Loucy (cell line): ENCODE results near the gene ZNF493.

Source experiments
- H2AFZ ChIP-seq: fragments of 200-600 bp; sonication (generic); 2 replicates; pipeline ENCODE4 v1.6.0; 2016; ENCODE audit warnings: antibody characterized with exemption, mild to moderate bottlenecking, low read length, moderate library complexity
- H3F3A ChIP-seq: fragments of 200-600 bp; 2 replicates; pipeline ENCODE4 v1.6.0; 2016; ENCODE audit warnings: antibody characterized with exemption, low read depth, mild to moderate bottlenecking
- H3K27me3 ChIP-seq: fragments of 200-600 bp; sonication (generic); 2 replicates; pipeline ENCODE4 v1.6.1; 2014; ENCODE audit warnings: low read length, mild to moderate bottlenecking; ENCODE audit not compliant: insufficient read depth, poor library complexity, severe bottlenecking
- H3K36me3 ChIP-seq: fragments of 200-600 bp; sonication (generic); 2 replicates; pipeline ENCODE4 v1.6.1; 2016; ENCODE audit warnings: low read length; ENCODE audit not compliant: insufficient read depth
- H3K4me1 ChIP-seq: fragments of 200-600 bp; sonication (generic); 2 replicates; pipeline ENCODE4 v1.5.1; 2014; ENCODE audit warnings: low read length, mild to moderate bottlenecking; ENCODE audit not compliant: insufficient read depth, poor library complexity, severe bottlenecking
- H3K4me2 ChIP-seq: fragments of 200-600 bp; sonication (generic); 2 replicates; pipeline ENCODE4 v1.6.0; 2014; ENCODE audit warnings: antibody characterized with exemption, low read length, low read depth, mild to moderate bottlenecking; ENCODE audit not compliant: poor library complexity, severe bottlenecking
- H3K4me3 ChIP-seq: fragments of 200-600 bp; sonication (generic); 2 replicates; pipeline ENCODE4 v1.5.1; 2014; ENCODE audit warnings: low read length, mild to moderate bottlenecking, mixed read lengths; ENCODE audit not compliant: poor library complexity, severe bottlenecking
- H3K79me2 ChIP-seq: fragments of 200-600 bp; sonication (generic); 2 replicates; pipeline ENCODE4 v1.6.1; 2014; ENCODE audit warnings: low read length; ENCODE audit not compliant: insufficient read depth
- H3K9ac ChIP-seq: fragments of 200-600 bp; sonication (generic); 2 replicates; pipeline ENCODE4 v1.6.0; 2014; ENCODE audit warnings: mild to moderate bottlenecking, low read depth, low read length, moderate library complexity; ENCODE audit not compliant: poor library complexity, severe bottlenecking
- H3K9me2 ChIP-seq: fragments of 200-600 bp; sonication (generic); replicated peaks from 2 replicates; pipeline ENCODE4 v1.6.1; 2016; ENCODE audit warnings: low read depth, low read length, mixed read lengths
- H3K9me3 ChIP-seq: fragments of 200-600 bp; sonication (generic); 2 replicates; pipeline ENCODE4 v1.6.1; 2014; ENCODE audit warnings: mild to moderate bottlenecking, antibody characterized with exemption, low read length, low read depth; ENCODE audit not compliant: insufficient read depth
- H4K20me1 ChIP-seq: fragments of 200-600 bp; sonication (generic); 2 replicates; pipeline ENCODE4 v1.6.0; 2014; ENCODE audit warnings: antibody characterized with exemption, low read length, mild to moderate bottlenecking; ENCODE audit not compliant: insufficient read depth, poor library complexity, severe bottlenecking
- EZH2phosphoT487 ChIP-seq: fragments of 200-600 bp; IDR thresholded peaks from 2 replicates; pipeline ENCODE4 v1.6.1; 2018; ENCODE audit warnings: antibody characterized with exemption, mild to moderate bottlenecking, moderate library complexity, borderline replicate concordance
- TF ChIP-seq, protein P1 (sequence below): fragments of 200-600 bp; sonication (generic); conservative IDR thresholded peaks from 2 replicates; pipeline ENCODE4 v1.5.1; 2014; ENCODE audit warnings: mild to moderate bottlenecking, antibody characterized with exemption, low read length

Gene ZNF493

DNA sequence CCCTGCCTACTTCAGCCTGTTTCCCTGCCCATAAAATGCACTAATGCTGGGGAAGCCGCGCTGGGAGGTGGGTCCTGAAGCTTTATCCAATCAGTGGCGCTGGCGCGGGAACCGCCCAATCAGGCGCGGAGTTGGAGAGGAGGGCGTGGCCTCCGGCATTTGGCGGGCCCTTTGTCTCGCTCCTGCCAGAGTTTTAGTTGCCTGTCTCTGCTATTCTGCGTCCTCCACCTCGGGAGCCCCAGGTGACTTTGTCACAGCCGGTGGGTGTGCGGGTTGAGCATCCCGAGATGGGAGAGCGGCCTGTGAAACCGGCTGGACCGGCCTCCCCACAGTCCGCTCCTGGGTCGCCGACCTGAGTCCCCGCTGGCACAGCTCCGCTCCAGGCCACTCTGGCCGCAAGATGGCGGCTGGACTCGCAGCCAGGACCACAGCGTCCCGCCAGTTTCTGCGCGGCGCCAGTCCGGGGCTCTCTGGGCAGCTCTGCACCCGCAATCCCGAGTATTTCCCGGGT lies 77.8 kb downstream of the ZNF493 start:
- H3F3A ChIP-seq = no peaks in the 10 kb centered on the region
- no peak for TF ChIP-seq EZH2phosphoT487
- TF ChIP-seq, protein P1, sequence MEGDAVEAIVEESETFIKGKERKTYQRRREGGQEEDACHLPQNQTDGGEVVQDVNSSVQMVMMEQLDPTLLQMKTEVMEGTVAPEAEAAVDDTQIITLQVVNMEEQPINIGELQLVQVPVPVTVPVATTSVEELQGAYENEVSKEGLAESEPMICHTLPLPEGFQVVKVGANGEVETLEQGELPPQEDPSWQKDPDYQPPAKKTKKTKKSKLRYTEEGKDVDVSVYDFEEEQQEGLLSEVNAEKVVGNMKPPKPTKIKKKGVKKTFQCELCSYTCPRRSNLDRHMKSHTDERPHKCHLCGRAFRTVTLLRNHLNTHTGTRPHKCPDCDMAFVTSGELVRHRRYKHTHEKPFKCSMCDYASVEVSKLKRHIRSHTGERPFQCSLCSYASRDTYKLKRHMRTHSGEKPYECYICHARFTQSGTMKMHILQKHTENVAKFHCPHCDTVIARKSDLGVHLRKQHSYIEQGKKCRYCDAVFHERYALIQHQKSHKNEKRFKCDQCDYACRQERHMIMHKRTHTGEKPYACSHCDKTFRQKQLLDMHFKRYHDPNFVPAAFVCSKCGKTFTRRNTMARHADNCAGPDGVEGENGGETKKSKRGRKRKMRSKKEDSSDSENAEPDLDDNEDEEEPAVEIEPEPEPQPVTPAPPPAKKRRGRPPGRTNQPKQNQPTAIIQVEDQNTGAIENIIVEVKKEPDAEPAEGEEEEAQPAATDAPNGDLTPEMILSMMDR = no peak
- H3K4me2 ChIP-seq = peak overlapping the region; percentile 53
- peak overlapping the region; percentile 83 for H2AFZ ChIP-seq
- H3K79me2 ChIP-seq = no peaks in the 10 kb centered on the region
- H3K27me3 ChIP-seq = no peaks in the 10 kb centered on the region
- H4K20me1 ChIP-seq = no peaks in the 10 kb centered on the region
- H3K4me3 ChIP-seq = peak overlapping the region; percentile 73
- no peaks in the 10 kb centered on the region for H3K4me1 ChIP-seq
- no peaks in the 10 kb centered on the region for H3K9me2 ChIP-seq
- peak overlapping the region; percentile 75 for H3K9ac ChIP-seq
- H3K36me3 ChIP-seq = no peaks in the 10 kb centered on the region
- no peaks in the 10 kb centered on the region for H3K9me3 ChIP-seq
